GM13977 (cell line): ENCODE data around the gene EIPR1.

ENCODE experiments used
- DNase-seq: peaks from one replicate; pipeline ENCODE4 v3.0.0; 2012; ENCODE audit warnings: low spot score
- CTCF ChIP-seq: IDR thresholded peaks from 2 replicates; pipeline ENCODE4 v1.5.1; 2012; ENCODE audit warnings: mild to moderate bottlenecking, control low read depth; ENCODE audit not compliant: insufficient read depth; ENCODE audit errors: extremely low read depth, missing control alignments
- in situ Hi-C: fragments of 300-500 bp; cut with MboI; formaldehyde crosslinking; loops from one replicate; pipeline ENCODE4 v1.12.0; 2022; ENCODE audit warnings: low sequenced_read_pairs, low pct_unique_long_range_greater_than_20kb, mixed read lengths, inconsistent platforms; ENCODE audit not compliant: unreplicated experiment

EIPR1 gene

GRCh38 chr2:3297523-3297922 lies 80.1 kb downstream of the EIPR1 start:
- no peak for TF ChIP-seq CTCF
- in situ Hi-C loops: no loop called here
- no peak for DNase-seq

- no peak for DNase-seq
- no peak for TF ChIP-seq CTCF
- in situ Hi-C loops: no loop called here
These were observed 81.2 kb downstream of the EIPR1 start for GRCh38 chr2:3296182-3296972.

GRCh38 chr2:3294493-3294892 lies 83.1 kb downstream of the EIPR1 start:
- TF ChIP-seq CTCF: no peak
- in situ Hi-C loops: no loop called here
- DNase-seq: no peak

GRCh38 chr2:3294069-3294468 lies 83.5 kb downstream of the EIPR1 start:
- no peak for DNase-seq
- in situ Hi-C loops: no loop called here
- TF ChIP-seq CTCF: no peak

- no peak for TF ChIP-seq CTCF
- no peak for DNase-seq
- in situ Hi-C loops: no loop called here
These were observed 84.4 kb downstream of the EIPR1 start for GRCh38 chr2:3293221-3293620.

GRCh38 chr2:3292416-3292815 lies 85.2 kb downstream of the EIPR1 start:
- TF ChIP-seq CTCF: no peak
- DNase-seq: no peak
- in situ Hi-C loops: no loop called here

- no peak for TF ChIP-seq CTCF
- no peak for DNase-seq
- in situ Hi-C loops: no loop called here
These were observed 85.9 kb downstream of the EIPR1 start for GRCh38 chr2:3291750-3292149.
